Kidney (tissue), 14 donors: ENCODE results near the gene DEPDC5. TPM values are rescaled to one million over a fixed set of nuclear protein-coding genes. Genes with fewer than 3 reads are reported as not detected.
A peak's percentile ranks its signal among the peaks of the same experiment; 100 is the strongest.

Experiments
- DNase-seq, 5 donors: peaks; one replicate each; pipeline ENCODE4 v3.0.0-alpha.2; 2013 to 2020
- FAIRE-seq: peaks from 2 replicates; lab custom pipeline; 2012; peaks lifted over from hg19 to GRCh38; lab: Jason Lieb, UNC
- H3K27ac ChIP-seq, 2 donors: one replicate each; pipeline ENCODE4 v1.7.0; 2013; ENCODE audit warnings: low read depth in 2 of 2, low read length in 2 of 2, inconsistent platforms in 1 of 2
- H3K27me3 ChIP-seq: one replicate; pipeline ENCODE4 v1.7.1; 2013; ENCODE audit warnings: low read length, inconsistent platforms; ENCODE audit not compliant: control insufficient read depth, insufficient read depth
- H3K36me3 ChIP-seq, 3 donors: one replicate each; pipeline versions ENCODE4 v1.7.0 to v1.7.1; 2013; ENCODE audit warnings: low read length in 3 of 3, control low read depth in 1 of 3, inconsistent platforms in 1 of 3; ENCODE audit not compliant: insufficient read depth in 3 of 3, control insufficient read depth in 2 of 3
- H3K4me1 ChIP-seq, 3 donors: one replicate each; pipeline versions ENCODE4 v1.7.0 to v1.7.1; 2013; ENCODE audit warnings: low read length in 3 of 3, inconsistent platforms in 1 of 3, low read depth in 1 of 3; ENCODE audit not compliant: control insufficient read depth in 2 of 3, insufficient read depth in 2 of 3
- H3K4me3 ChIP-seq, 3 donors: one replicate each; pipeline versions ENCODE4 v1.7.0 to v1.8.1; 2013; ENCODE audit warnings: low read length in 3 of 3, control low read depth in 1 of 3, inconsistent platforms in 1 of 3
- H3K9ac ChIP-seq, 3 donors: one replicate each; pipeline versions ENCODE4 v1.7.0 to v1.7.1; 2013; ENCODE audit warnings: low read length in 3 of 3, control low read depth in 1 of 3, inconsistent platforms in 1 of 3
- H3K9me3 ChIP-seq, 3 donors: one replicate each; pipeline versions ENCODE4 v1.7.0 to v1.7.1; 2013; ENCODE audit warnings: low read length in 3 of 3, control low read depth in 1 of 3, inconsistent platforms in 1 of 3; ENCODE audit not compliant: control insufficient read depth in 2 of 3, insufficient read depth in 1 of 3
- CTCF ChIP-seq: IDR thresholded peaks from 3 replicates; pipeline ENCODE4 v1.5.1; 2012; ENCODE audit warnings: mild to moderate bottlenecking, moderate library complexity, borderline replicate concordance; ENCODE audit not compliant: insufficient read depth; ENCODE audit errors: extremely low read depth
- intact Hi-C: fragments of 100-400 bp; cut with DNase I; formaldehyde crosslinking; loops from one replicate; pipeline ENCODE4 v1.11.1; 2022
- polyA plus RNA-seq: library from polyadenylated mRNA; stranded (reverse); fragments of 350-450 nt; fragmentation: Illumina TruSeq; extraction: RNeasy Lipid Tissue Mini Kit (QIAGEN cat#74804); gene quantifications from one replicate; pipeline ENCODE4 v1.2.3, GENCODE V29; 2014; ENCODE audit warnings: low read depth, low replicate concordance; ENCODE audit not compliant: insufficient read depth
- total RNA-seq: library from RNA; stranded (reverse); fragmentation: NEBNext Ultra II Directional; extraction: Animal tissue kit (Norgen Biotek cat#: 25700); gene quantifications from one replicate; pipeline ENCODE4 v1.2.1, GENCODE V29; 2021
- donor health status: control.
- donor health status: control.
- donor health status: control.
- donor health status: control.
- donor health status: control.
- donor health status: DM: yes; HTN: yes; CAD: no.
- donor health status: Normal renal cell carcinoma (clear cell type).

DEPDC5 gene
- total and polyA plus RNA-seq, 2 donors from 2014 or later: 12.1 to 27.3 TPM

- Histone ChIP-seq H3K4me1 (peaks cover 0 to 3% (median 0%) of the 10 kb centered on the region in 3 donors), H3K9ac (no peak overlapping the region), H3K27ac (no peak overlapping the region), H3K4me3 (no peak overlapping the region), H3K36me3 (no peaks in the 10 kb centered on the region), H3K9me3 (no peaks in the 10 kb centered on the region), H3K27me3 (no peaks in the 10 kb centered on the region)
- DNase-seq (peak in 4 of 5 donors; percentile 78 to 92 (median 88)), FAIRE-seq (no peak)
- intact Hi-C loops: no loop called here
- no peak for TF ChIP-seq CTCF
Observed at GRCh38 chr22:31923747-31924146, 169.9 kb downstream of the DEPDC5 start.

DNA sequence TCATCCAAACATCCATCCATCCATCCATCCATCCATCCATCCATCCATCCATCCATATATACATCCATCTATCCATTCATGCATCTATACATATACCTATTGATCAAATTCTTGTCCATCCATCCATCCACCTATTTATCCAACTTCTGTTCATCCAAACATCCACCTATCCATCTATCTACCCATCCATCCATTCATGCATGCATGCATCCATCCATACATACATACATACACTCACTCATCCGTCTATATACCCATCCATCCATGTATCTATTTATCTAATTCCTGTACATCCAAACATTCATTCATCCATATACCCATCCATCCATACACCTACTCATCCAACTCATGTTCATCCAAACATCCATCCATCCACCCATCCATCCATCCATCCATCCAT, 171.2 kb downstream of the DEPDC5 start:
- H3K36me3 ChIP-seq: no peaks in the 10 kb centered on the region
- no peaks in the 10 kb centered on the region for H3K27me3 ChIP-seq
- H3K9me3 ChIP-seq: no peaks in the 10 kb centered on the region
- FAIRE-seq (no peak), DNase-seq (no peak)
- no peak overlapping the region for H3K27ac ChIP-seq
- H3K9ac ChIP-seq: no peak overlapping the region
- intact Hi-C loops: no loop called here
- no peak for TF ChIP-seq CTCF
- H3K4me3 ChIP-seq: no peak overlapping the region
- H3K4me1 ChIP-seq: peaks cover 0 to 7% (median 0%) of the 10 kb centered on the region in 3 donors

DNA sequence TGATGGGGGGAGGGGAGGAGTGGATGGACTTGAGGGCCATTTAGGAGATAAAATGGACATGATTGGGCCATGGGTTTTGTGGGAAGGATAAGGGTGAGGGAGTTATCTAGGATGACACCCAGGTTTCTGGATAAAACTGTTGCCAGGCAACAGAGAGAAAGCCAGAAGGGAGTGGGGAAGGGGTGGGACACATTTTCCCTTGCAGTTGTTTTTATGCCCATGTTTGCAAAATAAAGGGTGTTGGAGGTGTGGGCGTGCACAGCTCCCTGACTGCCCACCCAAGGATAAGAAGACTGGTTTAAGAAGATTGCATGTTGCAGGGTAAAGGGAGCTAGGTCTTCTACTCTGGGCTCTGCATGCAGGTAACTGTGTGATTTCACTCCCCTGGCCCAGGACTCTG, 172.2 kb downstream of the DEPDC5 start:
- no peak for TF ChIP-seq CTCF
- H3K36me3 ChIP-seq: no peaks in the 10 kb centered on the region
- FAIRE-seq: no peak
- H3K27ac ChIP-seq: no peak overlapping the region
- peak in 1 of 5 donors; percentile 2 for DNase-seq
- peaks cover 0 to 7% (median 0%) of the 10 kb centered on the region in 3 donors for H3K4me1 ChIP-seq
- no peaks in the 10 kb centered on the region for H3K27me3 ChIP-seq
- no peaks in the 10 kb centered on the region for H3K9me3 ChIP-seq
- no peak overlapping the region for H3K9ac ChIP-seq
- no peak overlapping the region for H3K4me3 ChIP-seq
- intact Hi-C loops: no loop called here

- Histone ChIP-seq H3K36me3 (no peaks in the 10 kb centered on the region), H3K4me1 (peaks cover 0 to 7% (median 0%) of the 10 kb centered on the region in 3 donors), H3K9me3 (no peaks in the 10 kb centered on the region), H3K9ac (no peak overlapping the region), H3K27ac (no peak overlapping the region), H3K4me3 (no peak overlapping the region), H3K27me3 (no peaks in the 10 kb centered on the region)
- intact Hi-C loops: no loop called here
- FAIRE-seq (no peak), DNase-seq (peak in 4 of 5 donors; percentile 27 to 65 (median 30))
- TF ChIP-seq CTCF: no peak
Observed at GRCh38 chr22:31926969-31927368, 173.2 kb downstream of the DEPDC5 start.
